ENCODE measurements around the gene KIZ. TPM values are rescaled to one million over a fixed set of nuclear protein-coding genes. Genes with fewer than 3 reads are reported as not detected.

KIZ gene
- total RNA-seq, 1 experiment from 2014 or later, result 13.4 TPM

DNA sequence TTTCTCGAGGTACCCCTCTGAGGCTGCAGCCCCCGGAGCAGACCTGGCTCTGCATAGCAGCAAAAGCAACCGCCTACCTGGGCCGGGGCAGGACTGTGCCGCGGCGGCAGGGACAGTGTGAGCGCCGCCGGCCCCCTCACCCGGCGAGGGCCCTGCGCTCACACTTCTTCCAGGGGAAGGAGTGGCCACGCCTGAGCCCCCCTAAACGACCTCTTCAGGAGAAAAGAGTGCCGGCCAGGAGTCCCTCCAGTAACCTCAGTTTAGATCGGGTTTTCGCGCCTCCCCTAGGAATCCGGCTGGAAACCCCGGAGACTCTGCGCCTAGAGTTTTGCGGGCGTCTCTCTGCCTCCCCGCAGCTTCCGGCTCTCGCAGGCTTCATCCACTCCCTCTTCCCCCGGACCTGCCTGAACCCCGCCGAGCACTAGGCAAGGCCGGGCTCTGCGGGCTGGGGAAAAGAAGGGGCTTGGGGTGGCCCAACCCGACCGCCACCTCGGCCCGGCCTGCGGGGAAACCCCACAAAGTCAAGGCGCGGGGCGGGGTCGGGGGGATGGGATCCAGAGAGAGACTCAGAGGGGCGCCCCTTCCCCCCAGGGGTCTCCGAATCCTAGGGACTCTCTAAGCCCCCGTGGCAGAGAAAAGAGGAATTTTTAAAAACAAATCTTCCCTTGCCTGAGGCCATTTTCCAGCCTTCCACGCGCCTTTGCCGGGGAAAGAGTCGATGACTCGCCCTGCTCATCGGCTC is 20.3 kb upstream of the KIZ start:
- H2AFZ ChIP-seq (ENCODE audit: low read length), result no peak overlapping the region
- CTCF ChIA-PET, result no interaction called here

GRCh38 chr20:21106171-21107017 is 19.5 kb upstream of the KIZ start, which contains the start of gene LINC00237:
LINC00237 (minus strand) TSS chr20:21106358.
- Histone ChIP-seq H4K20me1 (ENCODE audit: low read length) (no peaks in the 10 kb centered on the region), H3K27me3 (ENCODE audit: low read length) (peaks cover 43% of the 10 kb centered on the region), H3K4me1 (ENCODE audit: insufficient read depth, low read length) (no peaks in the 10 kb centered on the region), H3K79me2 (ENCODE audit: low read length) (no peaks in the 10 kb centered on the region), H3K4me2 (ENCODE audit: low read length) (no peak within 1 kb of the TSS), H3K36me3 (ENCODE audit: low read depth, low read length) (no peaks in the 10 kb centered on the region), H2AFZ (ENCODE audit: low read length) (no peak within 1 kb of the TSS), H3K4me3 (ENCODE audit: low read length) (no peak within 1 kb of the TSS), H3K9ac (ENCODE audit: low read length) (no peak within 1 kb of the TSS), H3F3A (ENCODE audit: low read length, unreplicated experiment) (no peaks in the 10 kb centered on the region), H3K27ac (ENCODE audit: low read length) (no peak within 1 kb of the TSS), H3K9me2 (replicated peaks; ENCODE audit: low read length) (no peaks in the 10 kb centered on the region), H3K9me3 (ENCODE audit: low read length) (no peaks in the 10 kb centered on the region)
- BruUV-seq (replicated peaks), result no TSS peak
- CTCF ChIA-PET, result no interaction called here
- TF ChIP-seq EZH2 (IDR thresholded peaks at IDR 0.05; ENCODE audit: low read length, unreplicated experiment), result no peak
- intact Hi-C loops (cut with micrococcal nuclease), result no loop called here
- POLR2A ChIA-PET (ENCODE audit: unreplicated experiment), result no interaction called here
- no peak for DNase-seq
- ATAC-seq, result no peak

More for the DNA sequence above, 20.3 kb upstream of the KIZ start:
- Histone ChIP-seq H3K27ac (ENCODE audit: low read length) (no peak overlapping the region), H3K79me2 (ENCODE audit: low read length) (no peaks in the 10 kb centered on the region), H4K20me1 (ENCODE audit: low read length) (no peaks in the 10 kb centered on the region), H3K27me3 (ENCODE audit: low read length) (peaks cover 41% of the 10 kb centered on the region), H3K36me3 (ENCODE audit: low read depth, low read length) (no peaks in the 10 kb centered on the region), H3K9me3 (ENCODE audit: low read length) (no peaks in the 10 kb centered on the region), H3K9ac (ENCODE audit: low read length) (no peak overlapping the region), H3K9me2 (replicated peaks; ENCODE audit: low read length) (no peaks in the 10 kb centered on the region), H3K4me3 (ENCODE audit: low read length) (no peak overlapping the region), H3K4me1 (ENCODE audit: insufficient read depth, low read length) (no peaks in the 10 kb centered on the region), H3F3A (ENCODE audit: low read length, unreplicated experiment) (no peaks in the 10 kb centered on the region), H3K4me2 (ENCODE audit: low read length) (no peak overlapping the region)
- POLR2A ChIA-PET (ENCODE audit: unreplicated experiment), result no interaction called here
- BruUV-seq (replicated peaks), result no TSS peak
- intact Hi-C loops (cut with micrococcal nuclease), result no loop called here
- TF ChIP-seq EZH2phosphoT487 (IDR thresholded peaks at IDR 0.05; ENCODE audit: borderline replicate concordance, low read length), result no peak
- TF ChIP-seq EZH2 (IDR thresholded peaks at IDR 0.05; ENCODE audit: low read length, unreplicated experiment), result no peak
- TF ChIP-seq CTCF (conservative IDR thresholded peaks at IDR 0.05; ENCODE audit: low read depth, low read length), result no peak
- no peak for ATAC-seq
- no peak for DNase-seq

GRCh38 chr20:21109144-21109543 is 16.7 kb upstream of the KIZ start:
- Histone ChIP-seq H3K27me3 (ENCODE audit: low read length) (peaks cover 52% of the 10 kb centered on the region), H3K9me3 (ENCODE audit: low read length) (no peaks in the 10 kb centered on the region), H3K9me2 (replicated peaks; ENCODE audit: low read length) (no peaks in the 10 kb centered on the region), H3K4me3 (ENCODE audit: low read length) (no peak overlapping the region), H3K79me2 (ENCODE audit: low read length) (no peaks in the 10 kb centered on the region), H3F3A (ENCODE audit: low read length, unreplicated experiment) (no peaks in the 10 kb centered on the region), H2AFZ (ENCODE audit: low read length) (no peak overlapping the region), H3K9ac (ENCODE audit: low read length) (no peak overlapping the region), H3K36me3 (ENCODE audit: low read depth, low read length) (no peaks in the 10 kb centered on the region), H4K20me1 (ENCODE audit: low read length) (no peaks in the 10 kb centered on the region), H3K27ac (ENCODE audit: low read length) (no peak overlapping the region), H3K4me1 (ENCODE audit: insufficient read depth, low read length) (no peaks in the 10 kb centered on the region), H3K4me2 (ENCODE audit: low read length) (no peak overlapping the region)
- intact Hi-C loops (cut with micrococcal nuclease), result no loop called here
- BruUV-seq (replicated peaks), result no TSS peak
- ChIA-PET POLR2A (ENCODE audit: unreplicated experiment) (no interaction called here), CTCF (no interaction called here)
- DNase-seq (no peak), ATAC-seq (no peak)
- TF ChIP-seq CTCF (conservative IDR thresholded peaks at IDR 0.05; ENCODE audit: low read depth, low read length) (no peak), EZH2phosphoT487 (IDR thresholded peaks at IDR 0.05; ENCODE audit: borderline replicate concordance, low read length) (no peak), EZH2 (IDR thresholded peaks at IDR 0.05; ENCODE audit: low read length, unreplicated experiment) (no peak)
